ENCODE results near the gene CLMN.

- TF ChIP-seq CTCF (IDR thresholded peaks at IDR 0.05; ENCODE audit: low read length) (no peak), EZH2 (IDR thresholded peaks at IDR 0.05; ENCODE audit: borderline replicate concordance, low read length) (no peak)
Measured at GRCh38 chr14:95163666-95164065, 156.0 kb downstream of the CLMN start.
